HG03575 (cell line): Measurements from ENCODE around the gene ATRAID.

Experiments
- ATAC-seq: cut with Tn5 transposase; IDR thresholded peaks from one replicate; pipeline ENCODE4 v1.9.1; 2021; ENCODE audit not compliant: unreplicated experiment, insufficient number of reproducible peaks, low FRiP score; ENCODE audit errors: extremely low read depth

Gene ATRAID

DNA sequence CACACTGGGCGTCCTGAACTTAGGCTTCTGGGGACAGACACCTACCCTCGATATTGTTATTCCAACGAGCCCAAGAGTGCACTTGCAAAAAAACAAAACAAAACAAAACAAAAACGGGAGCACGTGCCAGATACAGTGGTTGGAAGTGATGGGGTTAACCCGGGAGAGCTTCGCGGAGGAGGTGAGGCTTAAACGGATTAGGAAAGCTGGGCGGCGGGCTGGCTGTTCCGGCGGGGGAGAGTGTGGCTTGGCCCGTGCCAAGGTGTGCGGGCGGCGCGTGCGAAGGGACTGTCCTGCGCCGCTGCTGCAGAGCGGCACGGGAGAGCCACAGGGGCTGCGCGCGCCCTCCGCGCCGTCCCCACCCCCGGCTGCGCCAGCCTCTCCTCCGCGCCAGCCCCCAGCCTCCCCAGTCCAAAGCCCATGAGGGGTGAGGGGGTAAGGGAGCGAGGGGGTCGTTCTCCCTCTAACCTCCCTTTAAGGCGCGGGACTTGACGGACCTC, 52.5 kb downstream of the ATRAID start:
- no peak for ATAC-seq

DNA sequence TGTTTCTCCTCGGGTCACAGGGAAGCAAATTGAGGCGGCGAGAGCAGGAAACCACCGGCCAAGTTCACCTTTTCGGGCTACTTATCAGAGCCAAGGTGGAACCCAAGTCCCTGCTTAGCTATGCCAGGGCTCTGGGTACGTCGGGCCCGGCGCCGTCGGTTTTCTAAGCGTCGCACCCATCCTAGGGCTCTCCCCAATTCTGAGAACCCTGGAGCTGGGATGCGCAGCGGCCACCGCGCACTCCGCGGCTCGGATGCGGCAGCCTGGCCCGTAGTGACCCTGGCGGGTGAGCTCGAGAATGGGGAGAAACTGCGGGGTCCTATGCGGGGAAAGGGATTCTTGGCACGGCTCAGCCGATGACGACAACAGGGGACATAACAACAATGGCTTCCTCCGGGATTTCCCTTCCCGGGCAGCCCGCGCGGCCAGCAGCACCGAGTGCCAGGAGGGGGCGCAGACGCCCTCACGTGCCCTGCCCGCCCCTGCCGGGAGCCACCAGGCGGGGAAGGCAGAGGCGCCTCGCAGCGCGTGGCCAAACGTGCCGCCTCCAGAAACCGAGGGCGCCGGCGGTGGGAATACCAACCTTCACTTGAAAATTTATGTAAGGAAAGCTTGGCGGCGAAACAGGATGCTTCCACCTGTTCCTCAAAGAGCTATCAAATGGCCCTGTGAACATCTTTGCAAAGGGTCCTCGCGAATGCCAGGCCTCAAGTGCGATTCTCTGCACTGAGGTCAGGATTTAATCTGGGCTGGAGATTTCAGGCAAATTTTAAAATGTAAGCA, 53.1 kb downstream of the ATRAID start:
- ATAC-seq, result no peak

DNA sequence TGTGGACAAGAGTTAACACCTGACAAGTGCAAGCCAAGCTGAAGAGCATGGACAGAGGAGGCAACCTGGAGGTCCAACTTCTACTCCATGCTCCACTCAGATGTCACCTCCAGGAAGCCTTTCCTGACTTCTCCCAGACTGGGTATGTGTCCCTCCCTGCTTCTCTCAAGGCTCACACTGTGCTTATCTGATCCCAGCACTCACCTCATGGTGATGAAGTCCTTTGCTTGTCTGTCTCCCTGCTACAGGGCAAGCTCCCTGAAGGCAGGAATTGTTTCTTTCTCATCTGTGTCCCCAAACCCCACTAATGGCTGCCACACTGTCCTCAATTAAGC, 53.7 kb downstream of the ATRAID start:
- ATAC-seq, result no peak
